Raji (cell line): Measurements from ENCODE around the gene ERFL.

ENCODE experiments used
- POLR2A ChIP-seq: IDR thresholded peaks from 2 replicates; pipeline ENCODE4 v1.6.1; 2011; ENCODE audit warnings: low read depth, low read length, control low read depth; ENCODE audit not compliant: insufficient read depth

The ERFL gene

DNA sequence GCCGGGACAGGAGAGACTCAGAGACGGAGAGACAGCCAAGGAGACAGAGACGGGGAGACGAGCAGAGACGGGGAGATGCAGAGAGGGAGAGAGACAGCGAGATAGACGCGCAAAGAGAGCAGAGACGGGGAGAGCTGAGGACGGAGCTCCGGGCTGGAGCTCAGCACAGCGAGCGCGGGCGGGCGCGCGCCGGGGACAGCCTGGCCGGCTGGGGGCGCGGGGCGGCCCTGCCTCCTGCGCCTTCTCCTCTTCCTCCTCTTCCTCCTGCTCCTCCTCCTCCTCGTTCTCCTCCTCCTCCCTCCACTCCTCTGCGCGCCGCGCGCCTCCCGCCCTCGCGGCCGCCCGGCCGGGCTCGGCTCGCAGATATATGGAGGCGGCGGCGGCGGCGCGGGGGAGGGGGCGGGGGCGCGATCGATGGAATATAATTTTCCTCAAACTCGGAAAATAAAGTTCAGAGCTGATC, at the start of gene ERFL:
Gene ERFL (minus strand): TSS at position 229 of the 463 bp plus-strand sequence. CDS start 15,530 bp downstream, outside the sequence.
- peak; percentile 55 for TF ChIP-seq POLR2A

DNA sequence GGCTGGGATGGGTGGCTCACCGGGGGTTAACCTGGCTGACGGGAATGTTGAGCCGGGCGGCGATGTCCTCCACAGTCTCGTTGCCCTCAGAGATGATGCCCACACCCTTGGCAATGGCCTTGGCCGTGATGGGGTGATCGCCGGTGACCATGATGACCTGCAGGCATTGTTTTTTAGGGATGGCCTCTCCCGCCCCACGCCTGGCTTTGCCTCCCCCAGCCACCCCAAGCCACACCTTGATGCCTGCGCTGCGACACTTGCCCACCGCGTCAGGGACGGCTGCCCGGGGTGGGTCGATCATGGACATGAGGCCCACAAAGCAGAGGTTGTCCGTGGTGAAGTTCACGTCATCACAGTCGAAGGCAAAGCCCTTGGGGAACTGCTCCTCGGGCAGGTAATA, 49.7 kb upstream of the ERFL start:
- no peak for TF ChIP-seq POLR2A

DNA sequence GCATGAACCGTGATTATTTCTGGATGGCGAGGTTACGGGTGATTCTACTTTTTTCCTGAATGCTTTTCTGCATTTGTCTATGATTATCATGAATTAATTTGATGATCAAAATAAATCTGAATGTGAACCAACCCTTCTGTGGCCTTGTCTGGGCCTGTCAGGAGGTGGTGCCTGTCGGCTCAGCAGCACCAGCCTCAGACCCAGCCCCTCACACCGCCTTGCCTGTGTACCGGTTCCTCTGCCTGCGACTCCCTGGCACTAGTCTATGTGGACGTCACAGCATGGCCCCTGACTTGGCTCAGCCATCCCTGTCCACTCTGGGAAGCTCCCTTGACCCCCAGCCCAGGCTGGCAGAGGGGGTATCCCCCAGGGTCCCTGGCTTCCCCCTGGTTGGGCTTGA, 46.4 kb upstream of the ERFL start:
- no peak for TF ChIP-seq POLR2A

DNA sequence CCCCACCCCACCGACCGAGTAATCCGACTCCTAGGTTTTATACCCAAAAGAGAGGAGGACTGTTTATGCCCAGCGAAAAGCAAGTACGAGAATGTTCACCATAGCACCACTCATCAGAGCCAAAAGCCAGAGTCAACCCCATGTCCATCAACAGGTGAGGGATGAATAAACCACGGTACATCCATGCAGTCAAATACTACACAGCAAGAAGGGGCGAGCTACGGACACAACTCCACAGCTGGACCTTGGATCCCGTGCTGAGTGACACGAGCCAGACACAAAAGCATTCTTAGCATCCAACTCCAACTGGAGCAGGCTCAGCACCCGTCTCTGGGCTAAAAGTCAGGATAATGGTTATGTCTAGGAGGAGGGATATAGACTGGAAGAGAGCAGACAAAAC, 43.1 kb upstream of the ERFL start:
- no peak for TF ChIP-seq POLR2A

DNA sequence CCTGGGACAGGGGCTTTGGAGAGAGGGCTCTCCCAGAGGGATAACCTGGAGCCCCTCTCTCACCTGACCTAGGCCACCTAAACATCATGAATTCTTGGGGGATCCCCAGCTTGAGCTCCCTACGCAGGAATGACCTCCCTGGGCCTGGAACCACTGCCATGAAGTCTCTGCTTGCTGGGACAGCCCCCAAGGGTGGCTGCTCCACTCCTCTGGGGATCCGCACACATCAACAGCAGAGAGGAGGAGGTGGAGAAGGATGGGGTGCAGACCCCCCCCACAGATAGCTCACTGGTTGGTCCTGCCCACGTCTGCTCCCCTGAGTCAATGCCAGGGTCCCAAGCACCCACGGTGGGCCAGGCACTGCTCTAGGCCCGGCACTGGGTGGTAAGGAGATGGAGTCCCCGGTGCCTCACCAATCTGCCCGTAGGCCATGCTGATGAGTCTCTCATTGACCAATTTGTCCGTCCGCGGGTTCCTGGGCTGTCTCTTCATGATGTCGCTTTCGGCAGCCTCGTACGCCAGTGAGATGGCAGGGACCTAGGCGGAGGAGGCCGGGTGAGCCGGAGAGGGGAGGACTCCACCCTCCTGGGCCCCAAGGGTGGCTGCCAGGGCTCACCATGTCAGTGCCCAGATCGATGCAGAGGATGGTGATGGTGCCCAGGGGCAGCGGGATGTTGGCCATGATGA, 41.7 kb upstream of the ERFL start:
- no peak for TF ChIP-seq POLR2A

DNA sequence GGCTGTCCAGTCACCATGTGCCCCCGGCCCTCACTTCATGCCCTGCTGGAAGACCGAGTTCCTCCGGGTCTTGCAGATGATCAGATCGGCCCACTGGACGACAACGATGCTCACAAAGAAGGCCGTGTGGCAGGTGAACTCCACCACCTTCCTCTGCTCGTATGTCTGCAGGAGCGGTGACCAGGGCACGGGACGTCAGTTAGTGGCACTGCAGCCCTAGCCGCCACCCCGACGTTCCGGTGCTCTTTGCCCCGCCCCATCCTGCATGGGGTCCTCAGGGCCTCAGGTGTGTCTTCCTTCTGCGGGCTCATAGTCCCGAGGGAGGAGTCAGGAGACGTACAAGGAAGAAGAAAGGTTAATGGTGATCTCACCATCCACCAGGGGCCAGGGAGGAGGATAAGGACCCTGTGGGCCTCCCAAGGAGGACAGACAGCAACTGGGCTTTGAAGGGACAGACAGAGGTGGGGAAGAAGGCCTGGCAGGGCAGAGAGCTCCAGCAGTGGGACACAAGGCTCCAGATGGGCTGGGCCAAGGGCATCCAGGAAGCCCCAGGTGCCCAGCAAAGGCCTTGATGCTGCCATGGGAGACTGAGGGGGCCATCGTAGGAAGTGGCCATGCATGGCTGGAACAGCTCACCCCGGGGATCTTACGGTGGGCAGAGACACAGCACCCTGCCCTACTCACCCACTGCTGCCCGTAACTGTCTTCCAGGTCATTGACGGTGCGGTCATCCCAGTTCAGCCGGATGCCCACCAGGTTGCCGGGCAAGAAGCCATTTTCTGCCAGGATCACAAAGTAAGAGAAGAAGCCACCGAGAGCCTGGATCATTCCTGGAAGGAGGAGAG, 40.7 kb upstream of the ERFL start:
- no peak for TF ChIP-seq POLR2A

DNA sequence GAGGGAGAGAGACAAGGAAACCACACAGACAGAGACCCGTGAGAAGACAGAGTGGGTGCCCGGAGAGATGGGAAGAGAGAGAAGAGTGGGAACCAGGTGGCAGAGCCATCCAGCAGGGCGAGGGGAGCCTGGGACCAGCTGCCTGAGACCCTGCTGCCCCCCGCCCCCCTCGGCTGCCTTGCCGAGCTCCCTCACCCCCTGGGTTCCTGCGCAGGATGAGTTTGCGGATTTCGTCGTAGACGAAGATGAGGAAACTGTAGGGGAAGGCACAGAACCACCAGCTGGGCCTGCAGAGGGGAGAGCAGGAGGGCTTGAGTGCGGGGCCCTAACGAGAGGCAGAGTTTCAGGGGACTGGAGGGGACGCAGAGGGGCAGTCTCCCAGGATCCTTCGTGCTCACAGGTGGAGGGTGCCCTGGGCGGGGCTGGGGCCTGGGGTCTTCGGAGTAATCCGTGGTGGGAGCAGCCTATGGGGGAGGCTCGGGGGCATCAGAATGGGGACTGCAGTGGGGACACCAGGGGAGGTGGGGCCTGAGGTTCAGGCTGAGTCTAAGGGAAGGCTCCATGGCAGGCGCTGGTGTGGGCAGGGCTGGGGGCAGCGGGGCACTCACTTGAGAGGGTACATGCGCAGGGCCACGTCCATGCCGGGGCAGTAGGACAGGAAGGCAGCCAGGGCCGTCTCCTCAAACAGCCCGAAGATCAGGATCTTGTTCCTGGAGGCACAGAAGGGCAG, 39.0 kb upstream of the ERFL start:
- TF ChIP-seq POLR2A = no peak

DNA sequence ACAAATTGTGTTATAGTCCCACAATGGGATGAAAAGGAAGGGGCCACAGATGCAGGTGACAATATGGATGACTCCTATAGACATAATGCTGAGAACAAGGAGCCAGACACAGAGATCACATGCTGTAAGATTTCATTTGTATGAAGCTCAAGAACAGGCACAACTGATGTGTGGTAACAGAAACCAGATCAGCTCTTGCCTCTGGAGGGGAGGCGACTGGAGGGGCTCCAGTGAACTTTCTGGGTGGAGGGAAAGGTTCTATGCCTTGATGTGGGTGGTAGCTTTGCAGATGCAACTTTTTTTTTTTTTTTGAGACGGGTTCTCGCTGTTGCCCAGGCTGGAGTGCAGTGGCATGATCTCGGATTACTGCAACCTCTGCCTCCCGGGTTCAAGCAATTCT, 36.9 kb upstream of the ERFL start:
- no peak for TF ChIP-seq POLR2A

DNA sequence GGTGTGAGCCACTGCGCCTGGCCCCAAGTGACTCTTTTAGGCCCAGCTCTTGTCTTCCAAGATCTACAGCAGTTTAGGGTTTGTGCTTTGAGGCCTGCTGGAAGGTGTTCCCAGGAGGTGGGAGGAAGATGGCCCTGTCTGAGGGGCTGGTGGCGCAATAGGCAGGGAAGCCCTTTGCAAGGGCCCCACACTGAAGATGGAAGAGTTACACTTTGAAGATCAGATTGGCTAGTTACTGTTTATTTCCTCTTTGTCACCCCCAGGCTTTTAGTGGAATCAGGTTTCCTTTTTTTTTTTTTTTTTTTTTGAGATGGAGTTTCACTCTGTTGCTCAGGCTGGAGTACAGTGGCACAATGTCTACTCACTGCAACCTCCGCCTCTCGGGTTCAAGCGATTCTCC, 32.7 kb upstream of the ERFL start:
- TF ChIP-seq POLR2A = no peak

DNA sequence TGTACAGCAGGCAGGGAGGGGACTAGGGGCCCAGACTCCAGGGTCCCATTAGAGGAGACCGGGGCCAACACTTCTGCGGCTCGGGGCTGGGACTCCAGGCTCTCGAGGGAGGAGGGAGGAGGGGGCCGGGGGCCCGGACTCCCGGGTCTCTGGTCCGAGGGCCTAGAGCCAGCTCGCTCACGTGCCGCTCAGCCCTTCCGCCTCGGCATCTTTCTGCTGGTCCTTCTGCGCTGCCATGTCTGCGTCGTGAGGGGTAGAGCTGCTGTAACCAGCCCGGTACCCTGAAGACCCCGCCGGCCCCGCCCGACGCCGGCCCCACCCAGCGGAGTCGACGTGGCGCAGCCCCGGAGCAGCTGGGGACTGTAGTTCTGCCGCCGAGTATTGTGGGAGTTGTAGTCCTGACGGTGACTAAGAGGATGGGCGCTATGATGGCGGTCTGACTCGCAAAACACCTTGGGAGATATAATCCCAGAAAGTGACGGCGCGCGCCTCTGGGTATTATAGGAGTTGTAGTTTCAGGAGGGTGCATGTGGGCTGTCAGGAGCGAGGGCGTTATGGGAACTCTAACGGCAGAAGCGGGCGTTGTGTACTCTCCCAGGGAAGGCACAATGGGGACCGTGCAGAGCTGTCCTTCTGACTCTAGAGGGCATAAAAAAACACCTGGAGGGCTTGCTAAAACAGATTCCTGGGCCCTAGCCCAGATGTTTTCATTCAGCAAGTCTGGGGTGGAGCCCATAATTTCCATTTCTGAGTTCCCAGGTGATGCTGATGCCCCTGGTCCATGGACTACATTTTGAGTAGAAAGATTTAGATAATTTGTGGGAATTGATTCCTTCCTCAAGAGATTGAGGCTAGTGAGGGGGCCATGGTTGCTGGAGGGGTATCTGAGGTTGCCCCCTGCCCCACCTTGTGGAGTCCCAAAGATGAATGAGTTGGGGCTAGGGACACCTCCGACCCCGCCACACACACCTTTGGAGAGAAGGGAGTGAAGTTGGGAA, 31.1 kb upstream of the ERFL start, which contains the start of gene RABAC1:
Gene RABAC1 (minus strand): TSS at position 266 of the 998 bp plus-strand sequence. CDS start 29 bp downstream, at position 237.
- peak; percentile 65 for TF ChIP-seq POLR2A

DNA sequence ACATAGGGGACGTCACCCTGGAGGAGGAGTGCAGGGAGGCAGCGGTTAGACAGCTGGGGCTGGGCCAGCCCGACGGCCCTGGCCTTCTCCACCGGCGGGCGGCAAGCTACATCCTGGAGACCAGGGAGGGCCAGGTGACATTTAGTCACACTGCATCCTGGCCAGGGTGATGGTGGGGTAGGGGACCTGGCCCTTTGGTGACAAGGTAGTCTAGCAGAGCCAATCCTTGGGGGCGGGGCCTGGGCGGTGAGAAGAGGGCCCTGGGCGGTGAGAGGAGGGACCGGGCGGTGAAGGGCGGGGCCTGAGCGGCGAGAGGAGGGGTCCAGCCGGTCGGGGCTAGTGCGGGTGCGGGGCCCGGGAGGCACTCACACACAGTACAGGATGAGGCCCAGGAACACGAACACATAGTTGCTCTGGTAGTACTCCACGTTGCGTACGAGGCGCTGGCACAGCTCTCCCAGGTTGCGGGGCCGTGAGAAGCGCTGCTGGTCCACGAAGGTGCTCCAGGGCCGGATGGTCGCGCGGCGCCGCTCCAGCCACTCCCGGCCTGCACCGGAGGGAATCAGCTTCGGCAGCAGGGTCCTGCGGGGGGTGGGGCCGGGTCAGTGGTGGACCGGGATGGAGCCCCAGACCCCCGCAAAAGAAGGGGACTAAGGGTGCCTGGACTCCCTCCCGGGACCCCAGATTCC, 30.3 kb upstream of the ERFL start:
- TF ChIP-seq POLR2A = peak; percentile 85

DNA sequence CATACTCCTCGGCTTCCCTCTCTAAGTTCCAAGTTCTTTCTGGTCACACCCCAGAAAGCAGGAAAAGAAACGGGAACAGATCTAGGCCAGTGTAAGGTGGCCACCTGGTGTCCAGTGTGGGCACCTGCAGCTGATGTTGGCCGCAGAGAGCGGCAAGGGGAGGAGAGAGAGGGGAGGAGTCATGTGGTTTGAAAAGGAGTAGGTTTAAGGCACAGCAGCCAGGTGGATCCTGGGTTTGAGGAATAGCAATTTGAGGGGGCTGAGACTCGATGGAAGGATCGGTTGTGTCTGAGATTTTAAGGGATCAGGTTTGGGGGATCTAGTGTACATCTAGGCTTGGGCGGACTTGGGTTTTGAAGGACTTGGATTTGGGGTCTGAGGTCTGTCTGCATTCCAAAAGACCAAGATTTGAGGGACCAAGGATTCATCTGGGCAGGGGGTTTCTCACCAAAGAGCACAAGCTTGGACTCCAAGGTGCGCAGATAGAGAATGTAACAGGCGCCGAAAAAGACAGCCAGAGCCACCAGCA, 29.7 kb upstream of the ERFL start:
- TF ChIP-seq POLR2A = 0 out of 2 replicates have a peak, but pooled peaks have one; percentile 8

DNA sequence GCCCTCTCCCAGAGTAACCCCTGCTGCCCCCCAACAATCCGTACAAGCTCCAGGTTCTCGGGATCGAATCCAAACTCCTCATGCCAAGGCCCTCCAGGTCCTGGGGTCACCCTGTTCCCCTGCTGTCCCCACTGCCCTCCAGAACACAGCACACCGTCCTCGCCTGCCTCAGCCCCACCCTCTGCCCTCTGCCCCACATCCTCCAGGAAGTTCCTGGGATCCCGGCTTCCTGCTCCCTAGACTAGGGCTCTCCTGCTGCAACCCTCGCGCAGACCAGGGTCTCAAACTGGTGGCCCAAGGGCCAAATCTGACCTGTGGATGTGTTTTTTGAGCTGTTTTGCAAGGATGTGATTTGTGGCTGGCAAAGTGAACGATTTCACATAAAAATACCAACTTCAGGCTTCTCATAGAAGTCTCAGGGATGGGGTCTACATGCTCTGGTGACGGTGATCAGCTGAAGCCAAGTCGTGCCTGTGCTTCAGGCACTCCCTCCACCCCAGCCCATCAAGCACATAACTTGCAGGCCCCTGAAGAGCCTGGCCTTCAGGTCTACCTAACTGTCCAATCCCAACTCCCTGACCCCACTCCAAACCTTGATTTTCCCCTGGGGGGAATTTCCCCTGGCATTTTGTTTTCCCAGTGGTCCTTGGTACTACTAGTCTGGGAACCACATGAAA, 29.1 kb upstream of the ERFL start:
- 0 out of 2 replicates have a peak, but pooled peaks have one; percentile 20 for TF ChIP-seq POLR2A

DNA sequence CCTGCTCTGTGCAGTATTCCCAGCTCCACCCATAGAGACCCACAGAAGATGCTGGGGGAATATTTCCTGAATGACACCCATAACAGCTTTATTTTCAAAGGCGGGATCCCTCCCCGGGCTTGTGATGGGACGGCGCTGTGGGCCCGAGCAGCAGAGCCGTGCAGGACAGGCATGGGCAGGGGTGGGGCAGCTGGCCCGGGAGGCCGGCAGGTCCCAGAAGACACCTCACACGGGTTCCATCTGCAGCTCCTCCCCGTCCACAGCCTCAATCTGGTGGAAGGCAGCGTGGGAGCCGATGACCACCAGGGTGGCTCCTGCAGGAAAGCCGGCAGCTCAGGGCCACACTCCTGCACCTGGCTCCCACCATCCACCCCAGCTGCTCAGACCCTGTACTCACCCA, 28.4 kb upstream of the ERFL start:
- no peak for TF ChIP-seq POLR2A
